WTC11 (cell line): ENCODE results near the gene MIGA2.

Experiments used
- ARID4B ChIP-seq: sonication (generic); formaldehyde crosslinking; IDR thresholded peaks from 2 replicates; pipeline ENCODE4 v1.8.0; 2023; ENCODE audit warnings: missing genetic modification reagents, mild to moderate bottlenecking, borderline replicate concordance
- ATF3 ChIP-seq: sonication (generic); formaldehyde crosslinking; conservative IDR thresholded peaks from 2 replicates; pipeline ENCODE4 v1.8.1; 2022; ENCODE audit warnings: mild to moderate bottlenecking, missing genetic modification reagents
- CBFB ChIP-seq: sonication (generic); formaldehyde crosslinking; IDR thresholded peaks from 2 replicates; pipeline ENCODE4 v1.8.1; 2022; ENCODE audit warnings: mild to moderate bottlenecking, low read depth, missing genetic modification reagents
- CREM ChIP-seq: sonication (generic); formaldehyde crosslinking; IDR thresholded peaks from 2 replicates; pipeline ENCODE4 v1.8.1; 2022; ENCODE audit warnings: mild to moderate bottlenecking, missing genetic modification reagents, moderate library complexity
- CTCF ChIP-seq: fragments of 200-600 bp; IDR thresholded peaks from 2 replicates; pipeline ENCODE4 v1.8.0; 2022; ENCODE audit warnings: antibody characterized with exemption
- E2F1 ChIP-seq: sonication (generic); formaldehyde crosslinking; IDR thresholded peaks from 2 replicates; pipeline ENCODE4 v1.8.0; 2022; ENCODE audit warnings: mild to moderate bottlenecking, missing genetic modification reagents
- ESRRA ChIP-seq: sonication (generic); formaldehyde crosslinking; IDR thresholded peaks from 2 replicates; pipeline ENCODE4 v1.8.1; 2022; ENCODE audit warnings: mild to moderate bottlenecking, missing genetic modification reagents, borderline replicate concordance
- KAT7 ChIP-seq: sonication (generic); formaldehyde crosslinking; IDR thresholded peaks from 2 replicates; pipeline ENCODE4 v1.8.1; 2023; ENCODE audit warnings: missing genetic modification reagents, mild to moderate bottlenecking, borderline replicate concordance
- MAX ChIP-seq: sonication (generic); formaldehyde crosslinking; IDR thresholded peaks from 2 replicates; pipeline ENCODE4 v1.8.0; 2022; ENCODE audit warnings: mild to moderate bottlenecking, missing genetic modification reagents
- NFYB ChIP-seq: sonication (generic); formaldehyde crosslinking; conservative IDR thresholded peaks from 2 replicates; pipeline ENCODE4 v1.8.0; 2022; ENCODE audit warnings: low read depth, missing genetic modification reagents
- ZBTB21 ChIP-seq: sonication (generic); formaldehyde crosslinking; IDR thresholded peaks from 2 replicates; pipeline ENCODE4 v1.8.1; 2023; ENCODE audit warnings: mild to moderate bottlenecking, missing genetic modification reagents, borderline replicate concordance
- ZBTB43 ChIP-seq: sonication (generic); formaldehyde crosslinking; IDR thresholded peaks from 2 replicates; pipeline ENCODE4 v1.8.1; 2023; ENCODE audit warnings: mild to moderate bottlenecking, missing genetic modification reagents
- ZNF423 ChIP-seq: fragments of 250-450 bp; sonication (Bioruptor Pico); IDR thresholded peaks from 2 replicates; pipeline ENCODE4 v2.1.2; 2022; ENCODE audit warnings: mild to moderate bottlenecking, moderate library complexity
- ZNF532 ChIP-seq: fragments of 250-450 bp; sonication (Bioruptor Pico); IDR thresholded peaks from 2 replicates; pipeline ENCODE4 v1.9.0; 2021; ENCODE audit warnings: mild to moderate bottlenecking, borderline replicate concordance

GRCh38 chr9:129014124-129014523 is 22.3 kb upstream of the MIGA2 start:
- no peak for TF ChIP-seq ZBTB21
- no peak for TF ChIP-seq ATF3
- TF ChIP-seq ZBTB43 (CRISPR knock-in tag), result no peak
- TF ChIP-seq CTCF, result no peak
- no peak for TF ChIP-seq NFYB
- TF ChIP-seq CREM (CRISPR knock-in tag), result no peak
- TF ChIP-seq MAX (CRISPR knock-in tag), result no peak
- TF ChIP-seq KAT7 (CRISPR knock-in tag), result no peak
- no peak for TF ChIP-seq ZNF423
- TF ChIP-seq ZNF532 (CRISPR knock-in tag), result no peak
- no peak for TF ChIP-seq ESRRA (CRISPR knock-in tag)
- TF ChIP-seq CBFB (CRISPR knock-in tag), result no peak
- no peak for TF ChIP-seq ARID4B (CRISPR knock-in tag)
- no peak for TF ChIP-seq E2F1 (CRISPR knock-in tag)
